Ascending aorta (tissue), 2 donors: ENCODE results near the gene IZUMO1R. TPM values are rescaled to one million over a fixed set of nuclear protein-coding genes. Genes with fewer than 3 reads are reported as not detected.

Experiments used
- DNase-seq, 2 donors: peaks; one replicate each; pipeline ENCODE4 v3.0.0-alpha.2; 2019; ENCODE audit warnings: low spot score in 2 of 2
- H3K27ac ChIP-seq, 2 donors: fragments of 200-600 bp; sonication (generic); one replicate each; pipeline ENCODE4 v1.5.1; 2016 to 2017; ENCODE audit warnings: mild to moderate bottlenecking in 1 of 2
- H3K27me3 ChIP-seq: fragments of 200-600 bp; sonication (generic); one replicate; pipeline ENCODE4 v1.5.1; 2017
- H3K36me3 ChIP-seq, 2 donors: fragments of 200-600 bp; sonication (generic); one replicate each; pipeline ENCODE4 v1.5.1; 2016
- H3K4me1 ChIP-seq, 2 donors: fragments of 200-600 bp; sonication (generic); one replicate each; pipeline ENCODE4 v1.5.1; 2016 to 2017; ENCODE audit warnings: mild to moderate bottlenecking in 1 of 2
- H3K4me3 ChIP-seq, 2 donors: fragments of 200-600 bp; sonication (generic); one replicate each; pipeline ENCODE4 v1.5.1; 2016 to 2017; ENCODE audit warnings: mild to moderate bottlenecking in 1 of 2
- H3K9me3 ChIP-seq, 2 donors: fragments of 200-600 bp; sonication (generic); one replicate each; pipeline ENCODE4 v1.5.1; 2016
- CTCF ChIP-seq, 3 experiments: fragments of 200-600 bp in 2 of 3; fragments of 450-650 bp in 1 of 3; sonication (generic) in 2 of 3; IDR thresholded peaks; one replicate each; pipeline ENCODE4 v1.5.1; 2016 to 2019; ENCODE audit warnings: antibody characterized with exemption in 3 of 3, mild to moderate bottlenecking in 1 of 3, moderate library complexity in 1 of 3
- intact Hi-C: fragments of 100-400 bp; cut with DNase I; formaldehyde crosslinking; loops from one replicate; pipeline ENCODE4 v1.15.1; 2023
- total RNA-seq: library from RNA; depleted of rRNA; stranded (reverse); fragments of >200 nt; gene quantifications from one replicate; pipeline ENCODE4 v1.1.0, GENCODE V29; 2016

The IZUMO1R gene
- total RNA-seq, 1 donor from 2014 or later, result not detected

GRCh38 chr11:94312339-94312738 lies 8.0 kb downstream of the IZUMO1R start:
- no peaks in the 10 kb centered on the region for H3K36me3 ChIP-seq
- H3K4me1 ChIP-seq, result no peaks in the 10 kb centered on the region
- no peaks in the 10 kb centered on the region for H3K27me3 ChIP-seq
- H3K4me3 ChIP-seq, result no peak overlapping the region
- no peak for DNase-seq
- no peak for TF ChIP-seq CTCF (IDR thresholded peaks at IDR 0.05)
- H3K9me3 ChIP-seq, result no peaks in the 10 kb centered on the region
- H3K27ac ChIP-seq, result no peak overlapping the region
- intact Hi-C loops, result no loop called here

- intact Hi-C loops, result no loop called here
- H3K36me3 ChIP-seq, result no peaks in the 10 kb centered on the region
- H3K4me1 ChIP-seq, result no peaks in the 10 kb centered on the region
- no peak for TF ChIP-seq CTCF (IDR thresholded peaks at IDR 0.05)
- H3K27me3 ChIP-seq, result no peaks in the 10 kb centered on the region
- no peak for DNase-seq
- no peaks in the 10 kb centered on the region for H3K9me3 ChIP-seq
- no peak overlapping the region for H3K4me3 ChIP-seq
- H3K27ac ChIP-seq, result no peak overlapping the region
These were observed 9.7 kb downstream of the IZUMO1R start for GRCh38 chr11:94314064-94314463.

- no peaks in the 10 kb centered on the region for H3K9me3 ChIP-seq
- TF ChIP-seq CTCF (IDR thresholded peaks at IDR 0.05), result no peak
- no peak for DNase-seq
- H3K4me3 ChIP-seq, result no peak overlapping the region
- intact Hi-C loops, result no loop called here
- no peaks in the 10 kb centered on the region for H3K27me3 ChIP-seq
- no peaks in the 10 kb centered on the region for H3K4me1 ChIP-seq
- H3K27ac ChIP-seq, result no peak overlapping the region
- no peaks in the 10 kb centered on the region for H3K36me3 ChIP-seq
These were observed 11.3 kb downstream of the IZUMO1R start for GRCh38 chr11:94315664-94316063.

GRCh38 chr11:94322501-94322900 lies 18.1 kb downstream of the IZUMO1R start:
- Histone ChIP-seq H3K36me3 (no peaks in the 10 kb centered on the region), H3K27me3 (no peaks in the 10 kb centered on the region), H3K27ac (no peak overlapping the region), H3K9me3 (peaks cover 0 to 5% of the 10 kb centered on the region in 2 donors), H3K4me3 (no peak overlapping the region), H3K4me1 (no peaks in the 10 kb centered on the region)
- intact Hi-C loops, result no loop called here
- no peak for TF ChIP-seq CTCF (IDR thresholded peaks at IDR 0.05)
- DNase-seq, result no peak

- Histone ChIP-seq H3K27me3 (no peaks in the 10 kb centered on the region), H3K9me3 (peaks cover 0 to 5% of the 10 kb centered on the region in 2 donors), H3K27ac (no peak overlapping the region), H3K36me3 (no peaks in the 10 kb centered on the region), H3K4me1 (no peaks in the 10 kb centered on the region), H3K4me3 (no peak overlapping the region)
- TF ChIP-seq CTCF (IDR thresholded peaks at IDR 0.05), result no peak
- intact Hi-C loops, result no loop called here
- no peak for DNase-seq
These were observed 21.3 kb downstream of the IZUMO1R start for GRCh38 chr11:94325681-94326080.

- no peaks in the 10 kb centered on the region for H3K27me3 ChIP-seq
- no peak for DNase-seq
- intact Hi-C loops, result no loop called here
- TF ChIP-seq CTCF (IDR thresholded peaks at IDR 0.05), result no peak
- H3K27ac ChIP-seq, result no peak overlapping the region
- no peaks in the 10 kb centered on the region for H3K36me3 ChIP-seq
- H3K4me3 ChIP-seq, result no peak overlapping the region
- peaks cover 0 to 5% of the 10 kb centered on the region in 2 donors for H3K9me3 ChIP-seq
- H3K4me1 ChIP-seq, result no peaks in the 10 kb centered on the region
These were observed 22.6 kb downstream of the IZUMO1R start for GRCh38 chr11:94326947-94327346.
